HepG2 (cell line): Measurements from ENCODE around the gene ARHGAP33. TPM values are rescaled to one million over a fixed set of nuclear protein-coding genes. Genes with fewer than 3 reads are reported as not detected.

Experiments used
- ATAC-seq: fragments of 200-7000 bp; cut with Tn5 transposase; 3 replicates; pipeline ENCODE4 v1.9.1; 2020; ENCODE audit warnings: mild to moderate bottlenecking, moderate library complexity
- BruUV-seq: library from RNA; stranded (reverse); fragments of 400-500 nt; replicated peaks from 2 replicates; lab custom pipeline; 2021; lab: Mats Ljungman, UMichigan
- CTCF ChIA-PET: fragments of 300-600 bp; formaldehyde crosslinking; extraction: SDS; loops from one replicate; lab custom pipeline; 2021; ENCODE audit warnings: low total read pairs, inconsistent platforms, low intra/inter-chr PET ratio; lab: Yijun Ruan, JAX
- POLR2A ChIA-PET: fragments of 350-600 bp; sonication (Branson Sonifier 250); formaldehyde crosslinking; loops from one replicate; lab custom pipeline; 2020; ENCODE audit warnings: antibody characterized with exemption, inconsistent platforms; lab: Yijun Ruan, JAX
- DNase-seq: peaks from one replicate; pipeline ENCODE4 v3.0.0-alpha.2; 2015; ENCODE audit warnings: low spot score
- FAIRE-seq: peaks from 3 replicates; lab custom pipeline; 2011; peaks lifted over from hg19 to GRCh38; lab: Jason Lieb, UNC
- H2AFZ ChIP-seq: one replicate; pipeline ENCODE4 v1.6.1; 2011; ENCODE audit warnings: low read length, inconsistent platforms
- H3K27ac ChIP-seq: fragments of 300-600 bp; 3 replicates; pipeline ENCODE4 v1.8.0; 2011; ENCODE audit warnings: mixed run types, mild to moderate bottlenecking, mixed read lengths, low read length, inconsistent platforms; ENCODE audit not compliant: insufficient read depth; ENCODE audit errors: extremely low read length
- H3K27me3 ChIP-seq, 2 experiments: fragments of 200-600 bp in 1 of 2; 2 replicates in 1 of 2; 3 replicates in 1 of 2; pipeline versions ENCODE4 v1.6.0 to v1.8.0; 2011; ENCODE audit warnings: low read length in 2 of 2, mild to moderate bottlenecking in 2 of 2, moderate library complexity in 2 of 2, inconsistent platforms in 1 of 2; ENCODE audit not compliant: insufficient read depth in 2 of 2, control insufficient read depth in 1 of 2
- H3K36me3 ChIP-seq, 2 experiments: fragments of 200-600 bp in 1 of 2; replicated peaks in 1 of 2; 2 replicates in 1 of 2; 3 replicates in 1 of 2; pipeline versions ENCODE4 v1.5.1 to v1.8.0; 2011; ENCODE audit warnings: low read length in 2 of 2, inconsistent platforms in 1 of 2; ENCODE audit not compliant: insufficient read depth in 2 of 2, control insufficient read depth in 1 of 2
- H3K4me1 ChIP-seq: 2 replicates; pipeline ENCODE4 v1.5.1; 2012; ENCODE audit warnings: low read length, inconsistent platforms; ENCODE audit not compliant: insufficient read depth
- H3K4me2 ChIP-seq: 2 replicates; pipeline ENCODE4 v1.6.0; 2011; ENCODE audit warnings: low read depth, low read length, inconsistent platforms
- H3K4me3 ChIP-seq, 3 experiments: fragments of 200-600 bp in 1 of 3; sonication (generic), shearing (Covaris generic) in 1 of 3; replicated peaks in 1 of 3; 2 replicates each; pipeline ENCODE4 v1.5.1; 2011 to 2016; ENCODE audit warnings: low read length in 3 of 3, inconsistent platforms in 2 of 3, low read depth in 2 of 3, mild to moderate bottlenecking in 2 of 3, control low read depth in 1 of 3, mixed read lengths in 1 of 3; ENCODE audit not compliant: insufficient read depth in 1 of 3
- H3K79me2 ChIP-seq: one replicate; pipeline ENCODE4 v1.6.1; 2011; ENCODE audit warnings: low read length, inconsistent platforms; ENCODE audit not compliant: insufficient read depth
- H3K9ac ChIP-seq: 2 replicates; pipeline ENCODE4 v1.6.0; 2011; ENCODE audit warnings: mild to moderate bottlenecking, low read depth, low read length, inconsistent platforms; ENCODE audit not compliant: insufficient read depth
- H3K9me3 ChIP-seq: 2 replicates; pipeline ENCODE4 v1.5.1; 2012; ENCODE audit warnings: mild to moderate bottlenecking, low read length
- H4K20me1 ChIP-seq: 2 replicates; pipeline ENCODE4 v1.6.0; 2011; ENCODE audit warnings: inconsistent platforms, mild to moderate bottlenecking, low read length, moderate library complexity; ENCODE audit not compliant: insufficient read depth
- HNRNPLL ChIP-seq: fragments of 200-400 bp; formaldehyde crosslinking; IDR thresholded peaks from 2 replicates; pipeline ENCODE4 v1.6.1; 2017; ENCODE audit warnings: mild to moderate bottlenecking, low read depth, low read length; ENCODE audit not compliant: poor library complexity, severe bottlenecking
- JUND ChIP-seq: sonication (generic); formaldehyde crosslinking; IDR thresholded peaks from 2 replicates; pipeline ENCODE4 v1.8.0; 2022; ENCODE audit warnings: mild to moderate bottlenecking, missing genetic modification reagents
- MTA1 ChIP-seq: sonication (generic); formaldehyde crosslinking; IDR thresholded peaks from 2 replicates; pipeline ENCODE4 v1.4.0; 2020; ENCODE audit warnings: missing genetic modification reagents, mild to moderate bottlenecking, borderline replicate concordance
- NAIF1 ChIP-seq: sonication (generic); formaldehyde crosslinking; IDR thresholded peaks from 2 replicates; pipeline ENCODE4 v1.5.0; 2020; ENCODE audit warnings: mild to moderate bottlenecking, missing genetic modification reagents, borderline replicate concordance
- ZFX ChIP-seq: sonication (generic); formaldehyde crosslinking; IDR thresholded peaks from 2 replicates; pipeline ENCODE4 v1.4.0; 2020; ENCODE audit warnings: mild to moderate bottlenecking, low read depth, missing genetic modification reagents, moderate library complexity
- WGBS: methylation state at CpG from one replicate; pipeline ENCODE4 v1.1.6; 2017; ENCODE audit warnings: low lambda C conversion rate; 5-methylcytosine and 5-hydroxymethylcytosine counted together
- in situ Hi-C: cut with HindIII; loops from 2 replicates; pipeline ENCODE4 v1.10.0; 2017; ENCODE audit warnings: low pct_unique_long_range_greater_than_20kb; ENCODE audit not compliant: extremely low pct_ligation_motif_present
- intact Hi-C: fragments of 100-400 bp; cut with micrococcal nuclease; formaldehyde crosslinking; loops from one replicate; pipeline ENCODE4 v1.10.0; 2022; ENCODE audit not compliant: unreplicated experiment
- polyA plus RNA-seq, 8 experiments: library from polyadenylated mRNA; depleted of rRNA in 3 of 8; stranded (reverse) in 7 of 8; unstranded in 1 of 8; fragments of >200 nt; fragmentation: Illumina TruSeq in 4 of 8; extraction: Trizol in 4 of 8; gene quantifications; 2 replicates each; pipeline versions ENCODE4 v1.2.1 to v1.2.3, GENCODE V29; 2011 to 2016; ENCODE audit warnings: low read depth in 4 of 8, missing spikeins in 1 of 8, mixed read lengths in 1 of 8; ENCODE audit not compliant: insufficient read depth in 1 of 8
- total RNA-seq, 5 experiments: library from RNA; depleted of rRNA; stranded (reverse); fragments of >200 nt; fragmentation: Illumina TruSeq; extraction: Trizol; gene quantifications; 2 replicates each; pipeline ENCODE4 v1.2.3, GENCODE V29; 2016; ENCODE audit warnings: low read depth in 1 of 5
- TF ChIP-seq, protein P1 (sequence below): sonication (generic); formaldehyde crosslinking; IDR thresholded peaks from 2 replicates; pipeline ENCODE4 v1.5.0; 2020; ENCODE audit warnings: mild to moderate bottlenecking, missing genetic modification reagents
- TF ChIP-seq, protein P2 (sequence below), 2 experiments: fragments of 450-650 bp in 1 of 2; sonication (generic) in 1 of 2; formaldehyde crosslinking in 1 of 2; IDR thresholded peaks; 2 replicates each; pipeline versions ENCODE4 v1.6.1 to v1.8.0; 2016 to 2022; ENCODE audit warnings: antibody characterized with exemption in 1 of 2, mild to moderate bottlenecking in 1 of 2, missing genetic modification reagents in 1 of 2

The ARHGAP33 gene
- total and polyA plus RNA-seq, 2 of the 13 experiments (the other 11 are each of a cell fraction or from before 2014, with no cell fraction given), result 1.3 to 2.7 TPM

DNA sequence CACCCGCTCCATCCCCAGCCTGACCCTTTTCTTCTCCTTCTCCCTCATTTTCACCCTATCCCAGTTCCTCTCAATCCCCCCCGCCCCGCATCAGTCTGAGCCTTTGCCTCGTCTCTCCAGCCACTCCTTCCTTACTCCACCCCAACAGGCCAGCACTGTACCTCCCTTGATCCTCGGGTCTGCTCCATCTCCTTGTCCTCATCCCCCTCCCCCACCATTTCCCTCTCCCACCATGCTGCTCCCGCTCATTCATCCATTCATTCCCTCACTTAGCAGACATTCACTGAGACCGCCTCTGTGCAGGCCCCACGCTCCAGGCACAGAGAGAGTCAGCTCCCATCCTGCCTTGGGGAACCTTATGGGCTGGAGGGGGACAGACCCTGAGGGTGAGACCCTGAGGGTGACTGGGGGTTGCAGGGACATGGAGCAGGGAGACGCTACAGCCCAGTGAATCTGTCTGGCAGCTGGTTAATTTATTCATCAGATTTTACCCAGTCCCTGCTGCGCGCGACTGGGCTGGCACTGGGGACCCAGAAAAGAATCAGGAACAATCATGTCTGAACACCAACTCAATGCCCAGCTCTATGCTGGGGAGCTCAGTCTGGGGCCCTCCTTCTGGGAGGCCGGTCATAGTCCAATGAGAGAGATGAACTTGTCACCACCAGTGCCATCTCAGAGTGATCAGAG is 881 bp downstream of the ARHGAP33 start:
- H3K9ac ChIP-seq, result 0 out of 2 replicates have a peak overlapping the region, but pooled peaks have one; percentile 11
- BruUV-seq, result TSS peak; percentile 46
- peaks cover 0 to 1% of the 10 kb centered on the region in 2 experiments; a peak in 2 of 5 replicates for H3K36me3 ChIP-seq
- in situ Hi-C loops, result no loop called here
- no peaks in the 10 kb centered on the region for H3K79me2 ChIP-seq
- ChIA-PET CTCF (no interaction called here), POLR2A (interaction anchor here (1.0 to 1.8 kb wide), 4 partner anchors 8 to 36 kb away, joined by 3 to 6 read pairs (median 3); partner anchors contain the start of genes LIN37, PSENEN and U2AF1L4)
- TF ChIP-seq HNRNPLL, result peak; percentile 2
- no peak for TF ChIP-seq NAIF1 (CRISPR knock-in tag)
- TF ChIP-seq MTA1, result no peak
- TF ChIP-seq, protein P1, sequence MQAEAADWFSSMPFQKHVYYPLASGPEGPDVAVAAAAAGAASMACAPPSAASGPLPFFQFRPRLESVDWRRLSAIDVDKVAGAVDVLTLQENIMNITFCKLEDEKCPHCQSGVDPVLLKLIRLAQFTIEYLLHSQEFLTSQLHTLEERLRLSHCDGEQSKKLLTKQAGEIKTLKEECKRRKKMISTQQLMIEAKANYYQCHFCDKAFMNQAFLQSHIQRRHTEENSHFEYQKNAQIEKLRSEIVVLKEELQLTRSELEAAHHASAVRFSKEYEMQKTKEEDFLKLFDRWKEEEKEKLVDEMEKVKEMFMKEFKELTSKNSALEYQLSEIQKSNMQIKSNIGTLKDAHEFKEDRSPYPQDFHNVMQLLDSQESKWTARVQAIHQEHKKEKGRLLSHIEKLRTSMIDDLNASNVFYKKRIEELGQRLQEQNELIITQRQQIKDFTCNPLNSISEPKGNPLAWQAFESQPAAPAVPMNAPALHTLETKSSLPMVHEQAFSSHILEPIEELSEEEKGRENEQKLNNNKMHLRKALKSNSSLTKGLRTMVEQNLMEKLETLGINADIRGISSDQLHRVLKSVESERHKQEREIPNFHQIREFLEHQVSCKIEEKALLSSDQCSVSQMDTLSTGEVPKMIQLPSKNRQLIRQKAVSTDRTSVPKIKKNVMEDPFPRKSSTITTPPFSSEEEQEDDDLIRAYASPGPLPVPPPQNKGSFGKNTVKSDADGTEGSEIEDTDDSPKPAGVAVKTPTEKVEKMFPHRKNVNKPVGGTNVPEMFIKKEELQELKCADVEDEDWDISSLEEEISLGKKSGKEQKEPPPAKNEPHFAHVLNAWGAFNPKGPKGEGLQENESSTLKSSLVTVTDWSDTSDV (CRISPR knock-in tag), result 0 out of 2 replicates have a peak, but pooled peaks have one; percentile 53
- no peak for TF ChIP-seq ZFX (CRISPR knock-in tag)
- TF ChIP-seq JUND, result no peak
- TF ChIP-seq, protein P2, sequence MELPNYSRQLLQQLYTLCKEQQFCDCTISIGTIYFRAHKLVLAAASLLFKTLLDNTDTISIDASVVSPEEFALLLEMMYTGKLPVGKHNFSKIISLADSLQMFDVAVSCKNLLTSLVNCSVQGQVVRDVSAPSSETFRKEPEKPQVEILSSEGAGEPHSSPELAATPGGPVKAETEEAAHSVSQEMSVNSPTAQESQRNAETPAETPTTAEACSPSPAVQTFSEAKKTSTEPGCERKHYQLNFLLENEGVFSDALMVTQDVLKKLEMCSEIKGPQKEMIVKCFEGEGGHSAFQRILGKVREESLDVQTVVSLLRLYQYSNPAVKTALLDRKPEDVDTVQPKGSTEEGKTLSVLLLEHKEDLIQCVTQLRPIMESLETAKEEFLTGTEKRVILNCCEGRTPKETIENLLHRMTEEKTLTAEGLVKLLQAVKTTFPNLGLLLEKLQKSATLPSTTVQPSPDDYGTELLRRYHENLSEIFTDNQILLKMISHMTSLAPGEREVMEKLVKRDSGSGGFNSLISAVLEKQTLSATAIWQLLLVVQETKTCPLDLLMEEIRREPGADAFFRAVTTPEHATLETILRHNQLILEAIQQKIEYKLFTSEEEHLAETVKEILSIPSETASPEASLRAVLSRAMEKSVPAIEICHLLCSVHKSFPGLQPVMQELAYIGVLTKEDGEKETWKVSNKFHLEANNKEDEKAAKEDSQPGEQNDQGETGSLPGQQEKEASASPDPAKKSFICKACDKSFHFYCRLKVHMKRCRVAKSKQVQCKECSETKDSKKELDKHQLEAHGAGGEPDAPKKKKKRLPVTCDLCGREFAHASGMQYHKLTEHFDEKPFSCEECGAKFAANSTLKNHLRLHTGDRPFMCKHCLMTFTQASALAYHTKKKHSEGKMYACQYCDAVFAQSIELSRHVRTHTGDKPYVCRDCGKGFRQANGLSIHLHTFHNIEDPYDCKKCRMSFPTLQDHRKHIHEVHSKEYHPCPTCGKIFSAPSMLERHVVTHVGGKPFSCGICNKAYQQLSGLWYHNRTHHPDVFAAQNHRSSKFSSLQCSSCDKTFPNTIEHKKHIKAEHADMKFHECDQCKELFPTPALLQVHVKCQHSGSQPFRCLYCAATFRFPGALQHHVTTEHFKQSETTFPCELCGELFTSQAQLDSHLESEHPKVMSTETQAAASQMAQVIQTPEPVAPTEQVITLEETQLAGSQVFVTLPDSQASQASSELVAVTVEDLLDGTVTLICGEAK (IDR thresholded peaks at IDR 0.05), result no peak
- TF ChIP-seq, protein P2 (CRISPR knock-in tag; IDR thresholded peaks at IDR 0.05), result peak; percentile 30; the same call in 1 of the 2 replicates
- intact Hi-C loops, result loop anchor here (5.0 kb wide), 1 partner anchor 36 kb away; the partner anchor contains the start of gene PRODH2
- H3K27ac ChIP-seq, result no peak overlapping the region
- peak overlapping the region; percentile 62 to 78 (median 75); a peak in 5 of 6 replicates for H3K4me3 ChIP-seq
- H2AFZ ChIP-seq, result no peak overlapping the region
- 66% methylated on average over 13 of the region's 13 CpGs for WGBS
- no peak for ATAC-seq
- no peaks in the 10 kb centered on the region for H4K20me1 ChIP-seq
- no peak for DNase-seq
- H3K27me3 ChIP-seq, result no peaks in the 10 kb centered on the region
- H3K4me2 ChIP-seq, result peak overlapping the region; percentile 89
- no peak for FAIRE-seq
- H3K4me1 ChIP-seq, result peaks cover 38% of the 10 kb centered on the region
- H3K9me3 ChIP-seq, result no peaks in the 10 kb centered on the region
